ENCODE data around the gene OR8A1.

OR8A1 gene

GRCh38 chr11:124569697-124570096 is at the start of gene OR8A1:
OR8A1 (plus strand) TSS chr11:124569997; CDS start chr11:124570120, 123 bp downstream.
- no peak for DNase-seq

DNA sequence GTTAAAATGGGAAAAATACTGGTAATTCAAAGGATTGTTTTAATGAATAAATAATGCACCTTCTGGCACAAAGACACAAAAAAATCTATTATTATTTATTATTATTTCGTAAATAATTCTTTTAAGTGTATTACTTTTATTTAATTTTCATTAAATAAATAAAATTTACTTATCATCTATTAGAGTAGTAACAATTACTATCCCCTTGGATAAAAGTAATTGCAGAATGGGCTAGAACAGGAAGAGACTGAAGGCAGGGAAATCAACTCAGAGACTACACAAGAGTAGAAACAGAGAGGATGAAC is 49.3 kb upstream of the OR8A1 start:
- no peak for DNase-seq

DNA sequence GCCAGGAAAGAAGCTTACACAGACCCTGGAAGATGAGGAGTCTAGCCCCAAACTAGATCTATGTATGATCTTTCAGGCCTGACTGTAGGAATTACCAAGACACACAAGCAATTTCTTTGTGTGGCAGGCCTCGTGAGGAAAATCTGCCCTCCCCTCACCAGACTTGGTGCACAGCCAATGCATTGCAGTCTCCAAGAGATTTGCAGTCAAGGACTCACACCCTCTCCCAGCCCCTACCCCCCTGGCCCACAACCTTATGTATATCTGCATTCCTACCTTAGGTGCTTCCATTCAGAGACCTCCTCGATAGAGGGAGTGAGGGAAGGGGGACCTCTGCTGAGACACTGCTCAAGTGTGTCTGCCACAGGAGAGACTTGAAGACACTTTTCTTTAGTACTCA is 36.2 kb upstream of the OR8A1 start:
- DNase-seq, result no peak

GRCh38 chr11:124534051-124534450 is 35.7 kb upstream of the OR8A1 start:
- no peak for DNase-seq

GRCh38 chr11:124535552-124536232 is 34.1 kb upstream of the OR8A1 start:
- DNase-seq, result no peak

GRCh38 chr11:124536520-124536919 is 33.3 kb upstream of the OR8A1 start:
- no peak for DNase-seq

DNA sequence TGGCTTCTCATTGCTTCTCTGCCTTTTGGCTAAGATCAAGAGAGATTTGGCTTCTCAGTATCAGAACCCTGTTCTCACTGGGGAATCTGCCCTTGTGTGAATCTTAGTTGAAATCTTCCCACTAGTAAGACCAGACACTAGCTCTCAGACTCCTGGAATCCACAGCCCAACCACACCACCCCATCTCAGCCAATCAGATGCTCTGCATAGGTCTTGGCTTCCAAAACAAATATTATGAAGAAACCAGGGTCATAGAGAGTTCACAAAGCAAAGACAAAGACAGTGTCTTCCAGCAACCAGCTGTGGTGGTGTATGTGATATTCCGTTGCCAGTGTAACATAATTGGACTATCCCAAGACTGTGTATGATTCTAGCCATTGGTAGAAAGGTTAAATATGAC is 31.8 kb upstream of the OR8A1 start:
- DNase-seq, result no peak

DNA sequence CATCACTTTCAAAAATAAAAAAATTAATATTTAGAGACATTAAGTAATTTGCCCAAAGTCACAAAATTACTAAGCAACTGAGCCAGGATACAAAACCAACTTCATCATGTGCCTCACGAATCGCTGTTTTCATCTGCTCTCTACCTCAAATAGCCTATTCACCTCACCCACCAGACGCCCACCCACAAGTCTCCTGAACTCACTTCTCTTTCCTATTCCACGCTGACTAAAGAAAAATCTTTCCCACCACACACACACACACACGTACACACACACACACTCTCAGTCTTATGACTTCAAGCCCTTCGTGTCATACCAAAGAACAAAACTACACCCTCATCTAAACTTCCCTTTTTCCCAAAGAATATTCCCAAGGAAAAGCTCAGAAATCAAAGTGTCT is 28.6 kb upstream of the OR8A1 start:
- no peak for DNase-seq

GRCh38 chr11:124543145-124543544 is 26.7 kb upstream of the OR8A1 start:
- no peak for DNase-seq

DNA sequence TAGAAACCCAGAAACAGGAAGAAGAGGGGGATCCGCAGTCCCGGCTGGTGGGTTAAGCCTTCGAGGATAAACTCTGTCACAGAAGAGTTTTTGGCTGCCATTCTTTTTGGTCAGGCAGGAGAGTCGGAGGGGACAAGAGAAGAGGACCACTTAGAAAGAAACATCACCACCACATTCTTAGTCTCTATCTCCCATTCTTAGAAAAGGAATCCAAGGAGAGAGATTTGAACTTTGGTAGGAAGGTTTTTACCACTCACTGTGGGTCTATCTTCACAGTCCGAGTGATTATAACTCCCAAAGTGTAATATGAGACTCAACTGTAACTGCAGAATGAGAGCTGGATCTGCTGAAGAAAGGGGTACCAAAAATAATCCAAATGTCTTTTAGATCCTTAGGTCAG is 26.2 kb upstream of the OR8A1 start, which contains the start of gene OR8B12:
TSS of gene OR8B12 (minus strand) at position 101 of the 400 bp plus-strand sequence. CDS start at position 101, 0 bp downstream.
- DNase-seq, result no peak

- no peak for DNase-seq
These were observed 18.6 kb upstream of the OR8A1 start for GRCh38 chr11:124551189-124551588.

GRCh38 chr11:124551987-124552386 is 17.8 kb upstream of the OR8A1 start:
- no peak for DNase-seq

DNA sequence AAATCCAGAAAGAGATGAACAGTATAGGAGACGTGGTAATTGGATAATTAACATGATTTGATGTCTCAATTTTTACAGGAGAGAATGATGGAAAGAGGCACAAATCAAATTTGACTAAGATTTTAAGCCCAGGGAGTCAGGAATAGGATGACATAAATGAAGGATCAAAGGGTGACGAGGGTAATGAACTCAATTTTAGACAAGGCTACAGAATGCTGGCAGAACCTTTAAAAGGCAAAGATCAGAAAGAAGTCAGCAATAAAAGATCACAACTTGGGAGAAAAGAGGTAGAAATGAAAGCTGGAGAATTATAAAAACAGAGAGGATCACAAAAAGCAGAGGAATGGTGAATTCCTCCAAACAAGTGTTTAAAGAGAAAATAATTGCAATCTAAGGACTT is 13.0 kb upstream of the OR8A1 start:
- no peak for DNase-seq

DNA sequence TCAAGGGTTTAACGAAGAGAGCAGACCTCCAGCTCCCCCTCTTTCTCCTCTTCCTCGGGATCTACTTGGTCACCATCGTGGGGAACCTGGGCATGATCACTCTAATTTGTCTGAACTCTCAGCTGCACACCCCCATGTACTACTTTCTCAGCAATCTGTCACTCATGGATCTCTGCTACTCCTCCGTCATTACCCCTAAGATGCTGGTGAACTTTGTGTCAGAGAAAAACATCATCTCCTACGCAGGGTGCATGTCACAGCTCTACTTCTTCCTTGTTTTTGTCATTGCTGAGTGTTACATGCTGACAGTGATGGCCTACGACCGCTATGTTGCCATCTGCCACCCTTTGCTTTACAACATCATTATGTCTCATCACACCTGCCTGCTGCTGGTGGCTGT is 363 bp downstream of the OR8A1 start:
- DNase-seq, result no peak

DNA sequence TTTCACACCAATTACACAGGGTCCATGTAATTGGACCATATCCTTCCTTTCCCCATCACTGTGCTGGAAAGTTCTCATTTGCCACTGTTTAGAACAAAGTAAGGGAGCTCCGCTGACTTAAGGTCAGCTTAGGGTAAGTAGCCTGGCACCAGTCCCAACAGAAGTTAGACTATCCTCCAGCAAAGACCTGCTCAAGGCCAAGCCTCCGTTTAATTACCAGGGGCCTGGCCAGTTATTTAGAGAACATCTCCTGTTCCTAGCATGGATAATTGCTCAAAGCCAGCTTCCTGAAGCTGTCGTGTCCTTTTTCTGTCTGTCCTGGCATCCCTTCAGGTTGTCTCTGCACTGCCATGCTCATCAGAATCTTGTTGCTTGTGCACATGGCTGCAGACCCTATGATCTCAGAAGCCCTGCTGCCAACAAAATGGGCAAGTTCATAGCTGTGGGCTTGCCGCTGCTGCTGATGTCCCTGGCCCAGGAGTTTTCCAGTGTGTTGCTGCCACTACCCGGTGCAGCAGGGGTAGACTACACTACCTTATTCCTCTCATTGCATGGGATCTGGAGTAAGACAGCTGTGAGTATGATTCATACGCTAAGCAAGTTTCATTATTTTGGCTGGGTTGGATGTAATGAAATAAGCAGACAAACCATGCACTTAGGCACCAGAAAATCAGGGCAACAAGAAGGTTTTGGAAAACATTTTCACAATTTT is 8.1 kb downstream of the OR8A1 start:
- no peak for DNase-seq

- DNase-seq, result no peak
These were observed 9.0 kb downstream of the OR8A1 start for GRCh38 chr11:124578761-124579160.

DNA sequence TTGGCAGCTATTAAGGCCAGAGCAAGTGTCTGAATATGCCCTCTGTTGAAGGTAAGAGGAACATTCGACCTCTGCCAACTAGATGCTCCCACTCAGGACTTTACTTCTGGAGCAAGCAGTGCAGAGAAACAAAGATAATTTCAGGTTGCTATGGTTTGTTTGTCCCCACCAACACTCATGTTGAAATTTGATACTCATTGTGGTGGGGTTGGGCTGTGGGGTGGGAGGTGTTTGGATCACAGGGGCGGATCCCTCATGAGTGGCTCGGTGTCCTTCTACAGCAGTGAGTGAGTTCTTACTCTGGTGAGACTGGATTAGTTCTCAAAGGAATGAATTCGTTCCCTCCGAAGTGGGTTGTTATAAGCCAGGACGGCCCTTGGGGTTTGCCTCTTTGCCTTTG is 12.0 kb downstream of the OR8A1 start:
- no peak for DNase-seq

GRCh38 chr11:124582565-124582964 is 12.8 kb downstream of the OR8A1 start:
- DNase-seq, result no peak

- DNase-seq, result no peak
These were observed 14.0 kb downstream of the OR8A1 start for GRCh38 chr11:124583781-124584180.

- DNase-seq, result no peak
These were observed 15.0 kb downstream of the OR8A1 start for GRCh38 chr11:124584681-124585372.

DNA sequence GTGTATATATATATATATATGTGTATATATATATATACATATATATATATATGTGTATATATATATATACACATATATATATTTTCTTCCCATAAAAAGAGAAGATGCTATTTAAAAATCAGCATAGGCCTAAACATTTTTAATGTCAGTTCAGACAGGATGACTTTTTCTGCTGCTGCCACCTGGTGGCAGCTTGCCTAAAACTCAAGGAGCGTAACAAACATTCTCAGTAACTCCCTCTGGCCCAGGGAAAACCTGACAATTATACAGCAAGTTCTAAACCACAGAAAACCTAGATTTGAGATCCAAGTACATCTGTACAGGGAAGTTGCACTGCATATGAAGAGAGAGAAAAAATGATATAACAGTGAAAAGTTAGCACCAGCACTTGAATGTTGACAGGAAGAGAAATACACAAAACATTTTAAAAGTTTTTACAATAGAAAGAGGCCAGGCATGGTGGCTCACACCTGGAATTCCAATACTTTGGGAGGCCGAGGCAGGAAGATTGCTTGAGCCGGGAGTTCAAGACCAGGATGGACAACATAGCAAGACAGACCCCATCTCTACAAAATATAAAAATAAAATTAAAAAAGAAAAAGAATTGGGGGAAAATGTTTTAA is 16.6 kb downstream of the OR8A1 start:
- DNase-seq, result peak; percentile 6

GRCh38 chr11:124591430-124591829 is 21.6 kb downstream of the OR8A1 start:
- DNase-seq, result no peak

- no peak for DNase-seq
These were observed 22.8 kb downstream of the OR8A1 start for GRCh38 chr11:124592627-124593026.

DNA sequence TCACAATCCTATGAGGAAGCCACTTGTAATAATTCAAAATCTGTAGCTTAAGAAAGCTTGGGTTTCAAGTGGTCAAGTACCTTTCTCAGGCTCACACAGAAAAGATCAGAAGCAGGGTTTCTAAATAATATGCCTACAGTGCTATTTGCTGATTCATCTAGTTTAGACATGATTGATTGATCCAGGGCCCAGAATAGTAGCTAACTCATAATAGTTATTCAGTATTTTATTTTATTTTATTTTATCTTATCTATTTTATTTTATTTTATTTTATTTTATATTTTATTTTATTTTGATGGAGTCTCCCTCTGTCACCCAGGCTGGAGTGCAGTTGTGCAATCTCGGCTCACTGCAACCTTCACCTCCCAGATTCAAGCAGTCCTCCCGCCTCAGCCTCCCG is 25.5 kb downstream of the OR8A1 start:
- no peak for DNase-seq

Data from NCI-H226 (cell line).